H7 (cell line): ENCODE measurements around the gene SPOPL. TPM values are rescaled to one million over a fixed set of nuclear protein-coding genes. Genes with fewer than 3 reads are reported as not detected.

ENCODE experiments used
- DNase-seq: peaks from one replicate; pipeline ENCODE4 v3.0.0; 2012
- H3K27me3 ChIP-seq: 2 replicates; pipeline ENCODE4 v1.6.0; 2011; ENCODE audit warnings: mild to moderate bottlenecking, low read length; ENCODE audit not compliant: control insufficient read depth, insufficient read depth
- H3K36me3 ChIP-seq: replicated peaks from 2 replicates; pipeline ENCODE4 v1.5.1; 2011; ENCODE audit warnings: low read length; ENCODE audit not compliant: control insufficient read depth, insufficient read depth
- H3K4me3 ChIP-seq: 2 replicates; pipeline ENCODE4 v1.5.1; 2011; ENCODE audit warnings: low read depth, mild to moderate bottlenecking, control low read depth, low read length, moderate library complexity; ENCODE audit not compliant: insufficient read depth
- total RNA-seq: library from RNA; depleted of rRNA; stranded (reverse); fragments of >200 nt; shearing (Covaris generic); gene quantifications from 2 replicates; pipeline ENCODE4 v1.2.3, GENCODE V29; 2014

SPOPL gene
- total RNA-seq, 1 experiment from 2014 or later = 5.1 TPM

DNA sequence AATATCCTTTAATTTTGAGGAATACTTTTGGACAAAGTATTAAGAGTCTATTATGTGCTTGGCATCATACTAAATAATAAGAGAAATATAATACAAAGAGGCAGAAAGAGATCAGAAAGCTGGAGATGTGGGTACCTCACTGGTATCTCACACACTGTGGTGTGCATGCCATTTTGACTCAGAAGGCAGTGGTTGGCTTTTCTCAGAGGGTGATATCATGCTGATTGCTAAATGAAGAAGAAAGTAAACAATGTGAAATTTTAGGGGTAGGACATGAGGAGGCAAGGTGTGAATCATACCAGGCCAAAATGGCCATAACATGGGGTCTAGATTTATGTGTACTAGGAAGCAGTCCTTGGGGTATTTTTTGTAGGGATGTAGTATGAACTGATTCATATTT is 16.6 kb upstream of the SPOPL start:
- no peaks in the 10 kb centered on the region for H3K27me3 ChIP-seq
- no peak for DNase-seq
- H3K4me3 ChIP-seq = no peak overlapping the region
- H3K36me3 ChIP-seq = no peaks in the 10 kb centered on the region

DNA sequence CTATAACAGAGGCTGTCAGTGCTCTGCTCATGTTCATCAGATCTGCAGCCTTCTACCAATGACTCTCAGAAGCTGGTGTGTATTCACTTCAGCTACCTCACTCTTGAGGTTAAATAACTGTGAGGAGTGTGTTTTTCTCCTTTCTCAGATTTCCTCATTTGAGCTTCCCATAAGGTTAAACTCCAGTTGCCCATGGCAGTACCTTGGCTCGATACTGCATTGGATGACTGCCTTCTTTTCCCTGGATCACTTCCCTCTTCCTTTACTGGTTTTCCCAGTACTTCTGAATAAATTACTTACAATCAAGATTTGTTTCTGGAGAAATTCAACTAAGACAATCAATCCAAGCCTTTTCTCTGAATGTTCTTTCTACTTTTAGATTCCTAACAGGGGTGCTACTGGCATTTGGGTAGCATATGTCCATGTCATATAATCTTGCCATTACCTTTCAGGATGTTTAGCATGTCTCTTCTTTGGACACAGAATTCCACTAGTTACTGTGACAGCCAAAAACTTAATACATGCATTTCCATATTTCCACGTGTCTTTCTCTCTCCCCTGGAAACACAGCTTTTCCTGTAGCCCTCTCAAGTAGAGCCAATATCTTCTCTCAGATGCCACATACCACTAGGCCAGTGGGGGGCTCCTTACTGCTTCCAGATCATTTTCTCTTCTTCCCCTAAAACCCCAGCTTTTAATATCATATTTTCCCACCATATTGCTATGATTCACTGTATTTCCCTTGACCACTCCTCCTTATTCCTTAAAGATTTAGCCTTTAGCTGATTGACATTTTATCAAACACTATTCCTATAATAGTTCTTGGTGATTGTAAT is 15.0 kb upstream of the SPOPL start:
- Histone ChIP-seq H3K4me3 (no peak overlapping the region), H3K27me3 (no peaks in the 10 kb centered on the region), H3K36me3 (no peaks in the 10 kb centered on the region)
- DNase-seq = peak; percentile 9

DNA sequence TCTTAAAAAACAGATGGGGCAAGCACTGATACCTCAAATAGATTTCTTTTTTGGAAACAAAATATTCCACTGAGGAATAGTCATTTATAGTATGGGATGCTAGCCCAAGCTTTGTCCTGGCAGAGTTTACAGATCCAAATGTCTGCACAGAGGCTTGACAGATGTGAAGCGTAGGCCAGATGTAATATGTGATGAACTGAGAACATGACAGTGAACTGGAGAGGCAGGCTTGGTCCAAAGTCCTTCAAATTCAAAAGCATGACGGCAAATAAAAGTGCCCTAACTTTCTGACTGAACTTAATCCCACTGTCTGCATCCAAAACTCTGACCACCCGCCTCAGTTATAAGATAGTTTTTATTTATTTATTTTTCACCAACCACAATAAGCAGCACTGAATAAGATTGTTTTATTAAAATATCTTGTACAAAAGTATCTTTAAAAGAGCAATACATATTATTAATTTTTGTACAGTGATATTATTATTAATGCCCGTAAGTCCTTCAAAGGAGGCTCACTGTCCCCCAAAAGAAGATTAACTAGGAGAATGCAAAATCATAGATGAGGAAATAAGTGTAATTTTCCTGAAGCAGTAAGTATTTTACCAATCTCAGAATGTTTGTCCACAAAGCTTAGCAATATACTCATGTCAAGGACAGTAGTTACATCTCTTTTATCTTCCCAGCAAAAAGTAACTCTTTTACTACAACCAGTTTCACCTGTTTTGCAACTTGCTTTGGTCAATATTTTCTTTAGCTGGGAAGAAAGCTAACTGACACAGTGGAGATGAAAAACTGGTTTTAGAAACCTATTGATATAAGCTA is 10.7 kb upstream of the SPOPL start:
- H3K36me3 ChIP-seq = no peaks in the 10 kb centered on the region; the same call in 1 of the 2 replicates
- no peak overlapping the region for H3K4me3 ChIP-seq
- DNase-seq = no peak
- H3K27me3 ChIP-seq = no peaks in the 10 kb centered on the region

DNA sequence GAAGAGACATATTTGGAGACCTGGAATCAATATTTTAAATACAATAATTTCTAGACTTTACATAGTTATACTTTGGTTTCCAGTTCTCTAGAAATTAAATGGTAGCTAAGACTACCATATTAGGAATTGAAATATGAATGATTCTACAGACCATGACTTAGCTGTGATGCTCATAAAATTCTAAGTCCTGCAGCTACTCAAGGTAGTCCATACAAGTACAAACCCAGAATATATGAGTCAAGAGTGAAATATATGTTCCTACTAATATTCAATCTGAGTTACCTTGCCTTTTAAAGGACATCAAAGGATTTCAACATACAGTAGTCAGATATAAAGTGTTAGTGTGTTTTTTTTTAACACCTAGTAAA is 10.1 kb upstream of the SPOPL start:
- no peak for DNase-seq

DNA sequence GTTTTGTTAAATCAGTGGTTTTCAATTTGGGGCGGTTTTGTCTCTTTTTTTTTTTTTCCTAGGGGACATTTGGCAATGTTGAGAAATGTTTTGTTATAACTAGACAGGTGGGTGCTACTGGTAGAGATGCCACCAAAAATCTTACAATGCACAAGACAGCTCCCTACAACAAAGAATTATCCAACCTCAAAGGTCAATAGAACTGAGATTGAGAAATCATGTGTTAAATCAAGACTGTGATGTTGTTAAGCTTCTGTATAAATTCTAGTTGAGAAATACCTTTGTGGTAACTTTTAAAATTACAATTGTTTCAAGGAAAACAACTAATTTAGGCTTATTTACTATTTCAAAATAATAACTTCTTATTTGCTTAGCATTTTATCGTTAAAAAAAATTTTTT is 9.4 kb upstream of the SPOPL start:
- Histone ChIP-seq H3K27me3 (no peaks in the 10 kb centered on the region), H3K36me3 (no peaks in the 10 kb centered on the region; the same call in 1 of the 2 replicates), H3K4me3 (no peak overlapping the region)
- DNase-seq = no peak

More for the DNA sequence above, 10.1 kb upstream of the SPOPL start:
- H3K4me3 ChIP-seq = no peak overlapping the region
- no peaks in the 10 kb centered on the region; the same call in 1 of the 2 replicates for H3K36me3 ChIP-seq
- H3K27me3 ChIP-seq = no peaks in the 10 kb centered on the region

DNA sequence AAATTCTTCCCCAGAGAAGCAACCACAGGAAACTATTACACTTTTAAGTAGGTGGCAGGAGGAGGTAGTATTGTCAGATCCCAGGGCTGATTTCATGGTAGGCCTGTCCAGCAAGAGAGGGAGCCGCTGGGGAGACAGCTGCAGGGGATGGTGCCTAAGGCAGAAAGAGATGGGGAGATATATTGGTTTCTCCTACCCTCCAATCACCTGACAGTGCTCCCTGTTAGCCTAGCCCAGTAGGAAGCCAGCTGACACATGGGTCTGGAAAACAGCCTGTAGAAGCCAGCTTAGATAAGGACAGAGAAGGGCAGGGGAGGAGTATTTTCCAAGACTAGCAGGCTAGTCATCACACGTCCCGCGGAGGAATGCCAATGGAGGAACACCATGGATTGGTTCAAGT is 8.2 kb upstream of the SPOPL start:
- no peaks in the 10 kb centered on the region; the same call in 1 of the 2 replicates for H3K36me3 ChIP-seq
- no peak for DNase-seq
- H3K4me3 ChIP-seq = no peak overlapping the region
- no peaks in the 10 kb centered on the region for H3K27me3 ChIP-seq

DNA sequence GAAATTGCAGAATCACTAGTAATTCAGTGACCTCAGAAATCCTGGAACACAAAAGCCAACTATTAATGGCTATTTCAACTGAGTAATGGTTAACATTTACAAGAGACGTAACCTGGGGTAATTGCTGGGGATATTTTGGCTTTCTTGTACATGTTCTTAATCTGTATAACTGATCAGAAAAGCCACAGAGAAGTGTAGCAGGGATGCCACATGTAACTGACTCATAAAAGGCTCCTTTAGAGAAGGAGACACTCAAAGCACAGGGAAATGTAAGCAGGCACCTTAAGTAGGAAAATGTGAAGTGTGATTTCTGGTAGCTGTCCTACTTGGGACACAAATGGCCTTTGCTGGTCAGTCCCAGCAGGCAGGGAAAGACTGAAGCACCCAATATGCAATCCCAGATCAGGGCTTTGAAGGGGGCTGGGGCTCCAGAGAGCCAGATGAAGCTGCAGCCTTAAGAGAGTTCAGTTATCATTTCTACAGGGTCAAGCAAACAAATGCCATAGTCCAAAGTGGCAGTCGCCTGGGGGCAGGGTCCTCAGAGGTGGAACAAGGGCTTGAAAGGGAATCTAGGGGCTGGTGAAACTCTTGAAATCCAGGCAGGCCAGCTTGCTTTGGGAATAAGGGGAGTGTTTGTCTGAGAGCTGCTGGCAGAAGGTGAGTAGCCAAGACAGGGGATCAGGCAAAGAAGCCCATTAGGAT is 7.2 kb upstream of the SPOPL start:
- Histone ChIP-seq H3K36me3 (no peaks in the 10 kb centered on the region; the same call in 1 of the 2 replicates), H3K4me3 (no peak overlapping the region), H3K27me3 (no peaks in the 10 kb centered on the region)
- no peak for DNase-seq

DNA sequence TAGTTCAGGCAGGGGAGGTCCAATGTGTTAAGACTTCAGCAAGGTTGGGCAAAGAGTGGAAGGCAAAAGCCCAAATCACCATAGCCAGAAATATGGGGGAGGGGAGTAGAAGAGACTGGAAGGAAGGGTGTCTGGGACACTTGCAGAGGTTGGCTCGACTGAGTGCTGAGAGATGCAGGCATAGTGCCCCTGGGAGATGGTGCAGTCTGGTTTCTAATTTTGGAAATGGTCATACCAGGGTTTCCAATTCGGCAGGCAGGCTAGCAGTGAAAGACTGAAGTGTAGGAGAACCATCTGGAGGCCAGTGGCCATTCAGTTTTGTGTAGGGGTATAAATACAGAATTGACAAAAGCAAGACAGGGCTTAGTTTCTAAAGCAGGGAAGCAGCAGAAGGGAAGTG is 6.2 kb upstream of the SPOPL start:
- no peaks in the 10 kb centered on the region; the same call in 1 of the 2 replicates for H3K36me3 ChIP-seq
- H3K27me3 ChIP-seq = no peaks in the 10 kb centered on the region
- no peak for DNase-seq
- no peak overlapping the region for H3K4me3 ChIP-seq

DNA sequence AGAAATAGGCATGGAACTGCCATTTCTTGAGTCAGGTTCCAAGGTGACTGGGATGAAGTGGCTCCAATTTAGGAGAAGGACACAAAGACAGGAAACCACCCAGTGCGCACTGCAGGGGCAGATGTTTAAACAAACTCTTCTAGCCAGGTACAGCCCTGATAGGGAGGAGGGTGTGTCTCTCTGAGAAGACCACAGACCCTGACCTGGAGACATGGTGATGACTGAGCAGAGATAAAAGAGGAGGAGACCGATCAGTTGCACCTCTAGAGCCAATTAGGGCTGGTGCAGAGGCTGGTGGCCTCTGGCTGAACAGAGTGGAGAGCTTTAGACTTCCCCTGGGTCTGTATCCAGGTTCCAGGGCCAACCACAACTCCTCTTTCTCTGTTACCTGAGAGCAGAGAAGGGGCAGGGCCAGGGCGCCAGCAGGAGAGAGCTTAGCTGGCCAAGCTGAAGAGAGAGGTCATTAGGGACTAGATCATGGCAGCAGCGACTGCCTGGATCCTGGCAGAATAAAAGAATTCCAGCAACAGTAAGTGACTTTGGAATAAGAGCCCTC is 5.4 kb upstream of the SPOPL start:
- Histone ChIP-seq H3K4me3 (no peak overlapping the region), H3K36me3 (no peaks in the 10 kb centered on the region; the same call in 1 of the 2 replicates), H3K27me3 (no peaks in the 10 kb centered on the region)
- no peak for DNase-seq

DNA sequence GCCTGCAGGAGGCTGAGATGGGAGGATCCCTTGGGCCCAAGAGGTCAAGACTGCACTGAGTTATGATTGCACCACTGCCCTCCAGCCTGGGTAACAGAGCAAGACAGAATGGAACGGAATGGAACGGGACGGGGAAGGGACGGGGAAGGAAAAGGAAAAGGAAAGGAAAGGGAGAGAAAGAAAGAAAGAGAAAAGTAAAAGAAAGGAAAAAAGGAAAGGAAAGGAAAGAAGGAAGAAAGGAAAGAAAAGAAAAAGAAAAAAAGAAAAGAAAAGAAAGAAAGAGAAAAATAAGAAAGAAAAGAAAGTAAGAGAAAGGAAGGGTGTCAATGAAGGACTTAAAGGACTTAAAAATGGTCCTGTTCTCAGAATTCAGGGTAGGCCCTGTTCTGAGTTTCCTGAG is 4.3 kb upstream of the SPOPL start:
- no peaks in the 10 kb centered on the region; the same call in 1 of the 2 replicates for H3K36me3 ChIP-seq
- no peaks in the 10 kb centered on the region for H3K27me3 ChIP-seq
- H3K4me3 ChIP-seq = no peak overlapping the region

DNA sequence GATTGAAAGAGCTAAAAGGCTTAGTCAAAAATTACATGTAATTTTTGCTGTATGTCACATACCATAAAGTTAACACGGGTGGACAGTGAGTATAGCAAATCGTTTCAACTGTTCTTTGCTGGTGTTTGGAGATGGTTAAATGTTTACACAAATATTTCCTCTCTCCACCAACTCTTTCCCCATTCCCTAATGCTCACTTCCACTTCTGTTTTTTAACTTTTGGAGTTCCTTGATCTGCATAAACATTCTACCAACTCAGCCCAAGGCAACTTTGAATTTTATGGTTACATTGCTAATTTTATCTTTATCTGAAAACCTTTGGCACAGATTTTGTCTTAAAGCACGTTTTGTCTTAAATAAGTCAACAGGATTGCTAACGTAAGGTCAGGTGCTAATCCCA is 1.9 kb upstream of the SPOPL start:
- Histone ChIP-seq H3K4me3 (no peak overlapping the region), H3K27me3 (no peaks in the 10 kb centered on the region), H3K36me3 (no peaks in the 10 kb centered on the region; the same call in 1 of the 2 replicates)
- DNase-seq = no peak

More for the DNA sequence above, 4.3 kb upstream of the SPOPL start:
- DNase-seq = no peak

DNA sequence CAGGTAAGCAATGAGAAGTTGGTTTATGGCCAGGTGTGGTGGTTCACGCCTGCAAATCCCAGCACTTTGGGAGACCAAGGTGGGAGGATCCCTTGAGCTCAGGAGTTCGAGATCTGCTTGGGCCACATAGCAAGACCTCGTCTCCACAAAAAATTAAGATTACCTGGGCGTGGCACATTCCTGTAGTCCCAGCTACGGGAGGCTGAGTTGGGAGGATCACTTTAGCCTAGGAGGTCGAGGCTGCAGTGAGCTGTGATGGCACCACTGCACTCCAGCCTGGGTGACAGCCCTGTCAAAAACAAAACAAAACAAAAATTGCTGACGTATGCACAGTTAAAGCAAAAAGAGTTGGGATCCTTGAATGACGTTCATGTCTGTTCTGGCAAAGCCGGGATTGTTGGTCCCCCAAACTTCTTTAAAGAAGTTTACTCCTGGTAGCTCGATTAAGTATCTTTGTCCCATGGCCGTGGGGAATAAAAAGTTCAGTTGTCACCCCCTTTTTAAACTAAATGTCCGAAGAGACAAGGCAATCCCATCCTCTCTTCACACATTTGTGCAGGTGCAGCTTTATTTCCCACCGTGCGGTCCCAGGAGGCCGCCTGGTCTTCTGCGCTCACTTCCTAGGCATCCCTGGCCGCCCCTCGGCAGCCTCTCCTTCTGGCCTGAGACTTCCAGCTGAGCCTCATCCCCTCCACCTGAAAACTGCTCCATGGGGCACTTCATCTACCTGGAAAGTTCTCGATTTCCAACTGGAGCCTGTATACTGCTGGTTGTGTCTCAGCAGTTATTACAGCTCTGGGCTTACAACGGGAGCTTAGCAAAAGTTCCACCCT is 762 bp upstream of the SPOPL start:
- Histone ChIP-seq H3K36me3 (no peaks in the 10 kb centered on the region), H3K27me3 (no peaks in the 10 kb centered on the region), H3K4me3 (peak overlapping the region; percentile 71)
- DNase-seq = peak; percentile 30

DNA sequence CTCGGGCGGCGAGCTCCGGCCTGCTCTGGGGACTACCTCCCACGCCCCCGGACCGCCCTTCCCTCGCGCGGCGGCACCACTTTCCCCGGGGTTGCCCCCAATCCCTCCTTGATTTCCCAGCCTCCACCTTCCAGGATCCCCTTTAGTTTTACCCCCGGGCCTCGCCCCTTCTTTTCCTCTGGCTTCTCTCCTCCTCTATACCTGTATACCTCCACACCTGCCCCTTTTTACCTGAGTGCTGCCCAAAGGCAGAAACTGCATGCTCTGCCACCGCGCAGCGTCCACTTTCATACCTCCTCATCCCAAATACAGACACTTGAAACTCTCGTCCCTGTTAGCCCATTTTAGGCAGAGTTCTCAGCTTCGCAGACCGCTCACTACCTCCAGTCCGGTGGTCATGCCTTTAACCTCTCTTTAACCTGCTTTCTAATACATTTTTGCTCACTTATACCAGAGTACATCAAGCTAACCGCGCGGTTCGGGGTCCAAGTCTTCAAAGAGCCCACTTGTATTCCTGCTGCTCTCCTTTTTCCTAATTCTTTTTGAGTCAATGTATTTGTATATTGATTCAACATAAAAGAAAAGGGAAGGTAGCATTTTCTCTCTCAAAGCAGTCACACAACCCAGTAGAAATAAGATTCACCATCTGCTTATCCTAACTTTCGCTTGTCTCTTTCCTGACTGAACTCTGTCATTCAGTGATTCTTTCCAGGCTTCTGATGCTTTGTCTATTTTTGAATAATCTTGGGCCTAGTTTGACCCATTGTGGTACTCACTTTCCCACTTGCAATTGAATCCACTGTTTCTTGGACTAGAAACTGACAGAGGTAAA is 901 bp downstream of the SPOPL start:
- no peak for DNase-seq
- H3K27me3 ChIP-seq = no peaks in the 10 kb centered on the region
- H3K36me3 ChIP-seq = no peaks in the 10 kb centered on the region
- peak overlapping the region; percentile 85 for H3K4me3 ChIP-seq
